Measurements from ENCODE around the gene MAPK8.

DNA sequence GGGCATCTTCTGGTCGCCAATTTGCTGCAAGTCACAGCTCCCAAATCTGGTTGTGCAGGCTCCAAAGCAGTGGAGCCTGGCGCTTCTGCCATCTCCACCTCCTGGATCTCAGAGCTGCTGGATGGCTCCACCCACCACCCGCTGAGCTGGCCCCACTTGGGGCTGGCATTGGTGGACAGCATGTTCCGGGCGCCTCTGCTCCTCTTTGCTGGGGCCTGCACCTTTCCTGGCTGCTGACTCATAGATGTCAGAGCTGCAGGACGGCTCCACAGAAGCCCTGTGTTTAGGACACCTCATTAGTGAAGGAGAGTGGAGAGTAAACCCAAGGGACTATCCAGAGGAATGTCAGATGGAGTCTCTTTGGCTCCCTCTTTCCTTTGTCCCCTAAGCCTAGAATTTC, 27.4 kb downstream of the MAPK8 start:
- TF ChIP-seq, protein P1, sequence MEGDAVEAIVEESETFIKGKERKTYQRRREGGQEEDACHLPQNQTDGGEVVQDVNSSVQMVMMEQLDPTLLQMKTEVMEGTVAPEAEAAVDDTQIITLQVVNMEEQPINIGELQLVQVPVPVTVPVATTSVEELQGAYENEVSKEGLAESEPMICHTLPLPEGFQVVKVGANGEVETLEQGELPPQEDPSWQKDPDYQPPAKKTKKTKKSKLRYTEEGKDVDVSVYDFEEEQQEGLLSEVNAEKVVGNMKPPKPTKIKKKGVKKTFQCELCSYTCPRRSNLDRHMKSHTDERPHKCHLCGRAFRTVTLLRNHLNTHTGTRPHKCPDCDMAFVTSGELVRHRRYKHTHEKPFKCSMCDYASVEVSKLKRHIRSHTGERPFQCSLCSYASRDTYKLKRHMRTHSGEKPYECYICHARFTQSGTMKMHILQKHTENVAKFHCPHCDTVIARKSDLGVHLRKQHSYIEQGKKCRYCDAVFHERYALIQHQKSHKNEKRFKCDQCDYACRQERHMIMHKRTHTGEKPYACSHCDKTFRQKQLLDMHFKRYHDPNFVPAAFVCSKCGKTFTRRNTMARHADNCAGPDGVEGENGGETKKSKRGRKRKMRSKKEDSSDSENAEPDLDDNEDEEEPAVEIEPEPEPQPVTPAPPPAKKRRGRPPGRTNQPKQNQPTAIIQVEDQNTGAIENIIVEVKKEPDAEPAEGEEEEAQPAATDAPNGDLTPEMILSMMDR (IDR thresholded peaks at IDR 0.05; ENCODE audit: insufficient read depth, low read length): no peak
- TF ChIP-seq SPI1 (IDR thresholded peaks at IDR 0.05; ENCODE audit: borderline replicate concordance, low read depth) (no peak), GABPA (IDR thresholded peaks at IDR 0.05; ENCODE audit: low read depth) (no peak)
- TF ChIP-seq, protein P2, sequence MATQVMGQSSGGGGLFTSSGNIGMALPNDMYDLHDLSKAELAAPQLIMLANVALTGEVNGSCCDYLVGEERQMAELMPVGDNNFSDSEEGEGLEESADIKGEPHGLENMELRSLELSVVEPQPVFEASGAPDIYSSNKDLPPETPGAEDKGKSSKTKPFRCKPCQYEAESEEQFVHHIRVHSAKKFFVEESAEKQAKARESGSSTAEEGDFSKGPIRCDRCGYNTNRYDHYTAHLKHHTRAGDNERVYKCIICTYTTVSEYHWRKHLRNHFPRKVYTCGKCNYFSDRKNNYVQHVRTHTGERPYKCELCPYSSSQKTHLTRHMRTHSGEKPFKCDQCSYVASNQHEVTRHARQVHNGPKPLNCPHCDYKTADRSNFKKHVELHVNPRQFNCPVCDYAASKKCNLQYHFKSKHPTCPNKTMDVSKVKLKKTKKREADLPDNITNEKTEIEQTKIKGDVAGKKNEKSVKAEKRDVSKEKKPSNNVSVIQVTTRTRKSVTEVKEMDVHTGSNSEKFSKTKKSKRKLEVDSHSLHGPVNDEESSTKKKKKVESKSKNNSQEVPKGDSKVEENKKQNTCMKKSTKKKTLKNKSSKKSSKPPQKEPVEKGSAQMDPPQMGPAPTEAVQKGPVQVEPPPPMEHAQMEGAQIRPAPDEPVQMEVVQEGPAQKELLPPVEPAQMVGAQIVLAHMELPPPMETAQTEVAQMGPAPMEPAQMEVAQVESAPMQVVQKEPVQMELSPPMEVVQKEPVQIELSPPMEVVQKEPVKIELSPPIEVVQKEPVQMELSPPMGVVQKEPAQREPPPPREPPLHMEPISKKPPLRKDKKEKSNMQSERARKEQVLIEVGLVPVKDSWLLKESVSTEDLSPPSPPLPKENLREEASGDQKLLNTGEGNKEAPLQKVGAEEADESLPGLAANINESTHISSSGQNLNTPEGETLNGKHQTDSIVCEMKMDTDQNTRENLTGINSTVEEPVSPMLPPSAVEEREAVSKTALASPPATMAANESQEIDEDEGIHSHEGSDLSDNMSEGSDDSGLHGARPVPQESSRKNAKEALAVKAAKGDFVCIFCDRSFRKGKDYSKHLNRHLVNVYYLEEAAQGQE (IDR thresholded peaks at IDR 0.05; ENCODE audit: insufficient replicate concordance, low read depth): no peak
